Right lobe of liver (tissue), 4 donors: ENCODE measurements around the gene PKIG.

Source experiments
- CTCF ChIP-seq, 4 donors: fragments of 200-600 bp in 3 of 4; fragments of 450-650 bp in 1 of 4; IDR thresholded peaks; one replicate each; pipeline versions ENCODE4 v1.5.1 to v1.8.0; 2016 to 2022; ENCODE audit warnings: antibody characterized with exemption in 4 of 4, mild to moderate bottlenecking in 2 of 4
- POLR2A ChIP-seq: fragments of 450-650 bp; IDR thresholded peaks from one replicate; pipeline ENCODE4 v1.6.1; 2017; ENCODE audit warnings: antibody characterized with exemption, mild to moderate bottlenecking
- donor health status: DM: no; HTN: no; CAD: no.
- donor health status: DM: no; HTN: no; CAD: no.
- donor health status: DM: no; HTN: yes; CAD: no.

DNA sequence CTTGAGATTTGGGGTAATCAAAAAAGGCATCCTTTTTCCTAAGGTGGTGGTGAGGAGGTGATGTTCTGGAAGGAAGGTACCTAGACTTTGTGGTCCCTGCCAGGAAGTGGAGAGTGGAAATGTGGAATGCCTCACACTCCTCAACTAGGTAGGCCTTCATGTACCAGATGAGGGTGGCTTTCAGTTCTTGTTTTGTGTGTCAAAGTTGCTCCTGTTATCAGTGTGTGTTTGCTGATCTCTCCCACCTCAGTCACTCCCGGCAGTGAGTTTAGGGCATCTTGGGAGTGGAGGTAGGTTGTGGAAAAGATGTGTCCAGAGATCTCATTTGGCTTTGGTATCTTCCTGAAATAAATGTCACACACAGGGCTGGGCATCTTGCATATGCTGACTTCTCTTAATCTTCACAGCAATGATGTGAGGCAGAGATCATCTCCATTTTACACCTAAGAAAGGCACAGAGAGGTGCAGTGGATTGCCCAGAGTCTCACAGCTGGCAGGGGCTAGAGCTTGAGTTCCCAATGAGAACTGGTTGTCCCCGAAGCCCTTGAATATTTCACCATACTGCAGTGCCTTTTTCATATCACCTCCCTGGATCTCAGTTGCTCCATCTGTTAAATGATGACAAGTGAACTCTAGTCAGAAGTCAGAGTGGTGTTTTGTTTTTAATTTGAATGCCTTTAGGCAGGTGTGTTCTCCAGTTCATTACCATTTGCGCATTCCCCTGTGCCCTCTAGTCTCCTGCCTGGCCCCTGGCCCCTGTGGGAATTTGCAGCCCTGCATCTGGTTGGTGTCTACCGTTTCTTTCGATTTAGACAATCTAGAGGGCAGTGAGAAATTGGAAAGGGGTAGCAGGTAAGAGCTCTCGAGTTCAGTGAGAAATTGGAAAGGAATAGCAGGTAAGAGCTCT is 2.9 kb downstream of the PKIG start:
- TF ChIP-seq POLR2A (no peak), CTCF (IDR thresholded peaks at IDR 0.05) (no peak)
